HG03520 (cell line): Measurements from ENCODE around the gene TMEM86A.

ENCODE experiments used
- ATAC-seq: cut with Tn5 transposase; IDR thresholded peaks from one replicate; pipeline ENCODE4 v1.9.1; 2021; ENCODE audit warnings: mild to moderate bottlenecking, moderate library complexity; ENCODE audit not compliant: unreplicated experiment

The TMEM86A gene

GRCh38 chr11:18754308-18754707, 55.7 kb downstream of the TMEM86A start:
- ATAC-seq, result no peak
